Trophoblast cell (in vitro differentiated cells and primary cell): ENCODE data around the gene KANSL1L.

Experiments used
- DNase-seq, 2 donors: peaks; one replicate each; pipeline ENCODE4 v3.0.0-alpha.2; 2016
- H2AFZ ChIP-seq: 2 replicates; pipeline ENCODE4 v1.6.1; 2013; ENCODE audit warnings: low read length, moderate library complexity, mild to moderate bottlenecking; ENCODE audit not compliant: insufficient read depth, poor library complexity
- H2AK5ac ChIP-seq: 2 replicates; pipeline ENCODE4 v1.6.1; 2013; ENCODE audit warnings: mild to moderate bottlenecking, low read length
- H2BK120ac ChIP-seq: 2 replicates; pipeline ENCODE4 v1.6.1; 2013; ENCODE audit warnings: low read length, mild to moderate bottlenecking, moderate library complexity; ENCODE audit not compliant: insufficient read depth, poor library complexity
- H2BK12ac ChIP-seq: 2 replicates; pipeline ENCODE4 v1.6.1; 2013; ENCODE audit warnings: mild to moderate bottlenecking, low read length, moderate library complexity
- H2BK5ac ChIP-seq: 2 replicates; pipeline ENCODE4 v1.6.1; 2013; ENCODE audit warnings: low read length, low read depth, moderate library complexity, mild to moderate bottlenecking; ENCODE audit not compliant: poor library complexity
- H3K14ac ChIP-seq: 2 replicates; pipeline ENCODE4 v1.6.1; 2013; ENCODE audit warnings: mild to moderate bottlenecking, low read length
- H3K18ac ChIP-seq: 2 replicates; pipeline ENCODE4 v1.6.1; 2013; ENCODE audit warnings: mild to moderate bottlenecking, low read length
- H3K23ac ChIP-seq: 2 replicates; pipeline ENCODE4 v1.6.1; 2013; ENCODE audit warnings: low read length
- H3K27ac ChIP-seq: 2 replicates; pipeline ENCODE4 v1.5.1; 2013; ENCODE audit warnings: low read depth, mild to moderate bottlenecking, inconsistent platforms, low read length, moderate library complexity
- H3K27me3 ChIP-seq: 2 replicates; pipeline ENCODE4 v1.6.1; 2013; ENCODE audit warnings: inconsistent platforms, mild to moderate bottlenecking, low read length, moderate library complexity; ENCODE audit not compliant: insufficient read depth
- H3K36me3 ChIP-seq, 2 experiments: 1 replicate in 1 of 2; 2 replicates in 1 of 2; pipeline ENCODE4 v1.6.1; 2013; ENCODE audit warnings: low read length in 2 of 2, mild to moderate bottlenecking in 2 of 2, moderate library complexity in 1 of 2; ENCODE audit not compliant: insufficient read depth in 2 of 2, control insufficient read depth in 1 of 2
- H3K4ac ChIP-seq: 2 replicates; pipeline ENCODE4 v1.6.1; 2013; ENCODE audit warnings: low read depth, mild to moderate bottlenecking, low read length, moderate library complexity
- H3K4me1 ChIP-seq, 2 experiments: 1 replicate in 1 of 2; 2 replicates in 1 of 2; pipeline ENCODE4 v1.6.1; 2013; ENCODE audit warnings: low read length in 2 of 2, mild to moderate bottlenecking in 2 of 2, moderate library complexity in 1 of 2; ENCODE audit not compliant: insufficient read depth in 2 of 2, control insufficient read depth in 1 of 2
- H3K4me2 ChIP-seq: 2 replicates; pipeline ENCODE4 v1.6.1; 2013; ENCODE audit warnings: inconsistent platforms, mild to moderate bottlenecking, low read length, moderate library complexity
- H3K4me3 ChIP-seq: 2 replicates; pipeline ENCODE4 v1.5.1; 2013; ENCODE audit warnings: mild to moderate bottlenecking, low read depth, low read length, inconsistent platforms
- H3K79me1 ChIP-seq: one replicate; pipeline ENCODE4 v1.6.1; 2013; ENCODE audit warnings: low read length
- H3K79me2 ChIP-seq: 2 replicates; pipeline ENCODE4 v1.6.1; 2013; ENCODE audit warnings: low read length, mild to moderate bottlenecking; ENCODE audit not compliant: control insufficient read depth, insufficient read depth, poor library complexity
- H3K9ac ChIP-seq: 2 replicates; pipeline ENCODE4 v1.6.1; 2013; ENCODE audit warnings: mild to moderate bottlenecking, low read length
- H3K9me3 ChIP-seq: 2 replicates; pipeline ENCODE4 v1.6.1; 2013; ENCODE audit warnings: low read depth, mild to moderate bottlenecking, control low read depth, inconsistent platforms, low read length; ENCODE audit not compliant: insufficient read depth
- H4K12ac ChIP-seq: 2 replicates; pipeline ENCODE4 v1.6.1; 2013; ENCODE audit warnings: low read depth, mild to moderate bottlenecking, low read length, moderate library complexity
- H4K8ac ChIP-seq: 2 replicates; pipeline ENCODE4 v1.6.1; 2013; ENCODE audit warnings: low read depth, mild to moderate bottlenecking, low read length, moderate library complexity
- H4K91ac ChIP-seq: one replicate; pipeline ENCODE4 v1.6.1; 2013; ENCODE audit warnings: low read depth, mild to moderate bottlenecking, low read length, moderate library complexity
- WGBS: extraction: QIAGEN DNeasy Blood & Tissue Kit; methylation state at CpG from one replicate; pipeline ENCODE4 v1.1.7; 2013; ENCODE audit warnings: missing lambda C conversion rate; ENCODE audit not compliant: insufficient read length, insufficient coverage; ENCODE audit errors: extremely low coverage; 5-methylcytosine and 5-hydroxymethylcytosine counted together

The KANSL1L gene

DNA sequence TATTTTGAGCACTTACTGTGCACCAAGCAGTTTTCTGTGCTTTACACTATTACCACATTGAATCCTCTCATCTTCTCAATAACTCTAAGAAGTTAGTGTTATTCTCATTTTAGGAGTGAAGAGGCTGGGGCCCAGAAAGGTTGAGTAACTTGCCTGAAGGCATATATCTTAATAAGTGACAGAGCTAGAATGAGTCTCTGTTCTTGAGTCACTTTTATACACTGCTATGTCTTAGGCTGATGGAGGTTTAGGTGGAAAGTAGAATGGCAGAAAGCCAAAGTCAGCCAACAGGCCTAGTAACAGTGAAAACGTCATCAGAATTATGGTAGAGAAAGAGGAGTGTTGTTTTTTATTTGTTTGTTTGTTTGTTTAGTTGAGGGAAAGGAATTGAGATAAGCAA lies 196.6 kb downstream of the KANSL1L start:
- H2BK12ac ChIP-seq, result no peak overlapping the region
- H2AK5ac ChIP-seq, result no peak overlapping the region
- no peak overlapping the region for H3K14ac ChIP-seq
- no peak overlapping the region for H2AFZ ChIP-seq
- no peak overlapping the region for H2BK5ac ChIP-seq
- H3K79me1 ChIP-seq, result no peaks in the 10 kb centered on the region
- H3K36me3 ChIP-seq, result no peaks in the 10 kb centered on the region
- H3K4ac ChIP-seq, result no peak overlapping the region
- H3K18ac ChIP-seq, result no peak overlapping the region
- H3K9ac ChIP-seq, result no peak overlapping the region
- H3K4me1 ChIP-seq, result peaks cover 0 to 2% of the 10 kb centered on the region in 2 experiments
- DNase-seq, result no peak
- no peak overlapping the region for H3K4me3 ChIP-seq
- H3K4me2 ChIP-seq, result no peak overlapping the region
- H4K12ac ChIP-seq, result no peak overlapping the region
- no peak overlapping the region for H2BK120ac ChIP-seq
- H3K27ac ChIP-seq, result no peak overlapping the region
- H3K27me3 ChIP-seq, result no peaks in the 10 kb centered on the region
- H4K91ac ChIP-seq, result no peak overlapping the region
- no peaks in the 10 kb centered on the region for H3K9me3 ChIP-seq
- no peak overlapping the region for H3K23ac ChIP-seq
- H4K8ac ChIP-seq, result no peak overlapping the region
- H3K79me2 ChIP-seq, result no peaks in the 10 kb centered on the region
- WGBS, result no CpG with 5 or more reads among the region's 1 CpG

DNA sequence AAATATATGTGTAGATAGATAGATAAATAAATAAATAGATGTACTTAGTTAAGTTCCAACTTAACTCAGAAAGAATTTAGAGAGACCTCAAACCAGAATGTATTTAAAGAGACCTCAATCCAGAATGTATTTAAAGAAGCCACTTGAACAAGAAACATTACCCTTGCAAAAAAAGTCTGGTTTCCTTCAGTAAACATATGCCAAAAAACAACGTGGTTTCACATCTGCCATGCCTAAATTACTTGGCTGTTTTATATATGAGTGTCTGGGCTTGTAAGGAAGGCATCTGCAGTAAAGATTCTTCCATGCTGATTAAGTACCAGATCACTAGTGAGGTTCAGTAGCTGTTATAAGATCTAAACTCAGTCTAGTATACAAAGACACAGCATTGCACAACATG lies 197.9 kb downstream of the KANSL1L start:
- H2AFZ ChIP-seq, result no peak overlapping the region

More for the DNA sequence above, 197.9 kb downstream of the KANSL1L start:
- H2BK5ac ChIP-seq, result no peak overlapping the region
- H2AK5ac ChIP-seq, result no peak overlapping the region
- H3K4me2 ChIP-seq, result no peak overlapping the region
- WGBS, result no CpG with 5 or more reads among the region's 1 CpG
- no peak overlapping the region for H4K12ac ChIP-seq
- no peak overlapping the region for H3K27ac ChIP-seq
- H4K8ac ChIP-seq, result no peak overlapping the region
- no peaks in the 10 kb centered on the region for H3K79me1 ChIP-seq
- H3K36me3 ChIP-seq, result no peaks in the 10 kb centered on the region
- H2BK12ac ChIP-seq, result no peak overlapping the region
- no peak overlapping the region for H2BK120ac ChIP-seq
- no peaks in the 10 kb centered on the region for H3K27me3 ChIP-seq
- H3K9me3 ChIP-seq, result no peaks in the 10 kb centered on the region
- no peak overlapping the region for H3K18ac ChIP-seq
- peaks cover 0 to 2% of the 10 kb centered on the region in 2 experiments for H3K4me1 ChIP-seq
- DNase-seq, result no peak
- no peak overlapping the region for H3K4me3 ChIP-seq
- H3K4ac ChIP-seq, result no peak overlapping the region
- no peak overlapping the region for H4K91ac ChIP-seq
- no peak overlapping the region for H3K14ac ChIP-seq
- no peak overlapping the region for H3K23ac ChIP-seq
- H3K79me2 ChIP-seq, result no peaks in the 10 kb centered on the region
- H3K9ac ChIP-seq, result no peak overlapping the region
